ENCODE measurements around the gene MARCHF6. TPM values are rescaled to one million over a fixed set of nuclear protein-coding genes. Genes with fewer than 3 reads are reported as not detected.

The MARCHF6 gene
- total and polyA plus RNA-seq, 9 of the 15 experiments (the other 6 are each of a cell fraction or from before 2014, with no cell fraction given), result 74.1 to 456 (median 116) TPM

DNA sequence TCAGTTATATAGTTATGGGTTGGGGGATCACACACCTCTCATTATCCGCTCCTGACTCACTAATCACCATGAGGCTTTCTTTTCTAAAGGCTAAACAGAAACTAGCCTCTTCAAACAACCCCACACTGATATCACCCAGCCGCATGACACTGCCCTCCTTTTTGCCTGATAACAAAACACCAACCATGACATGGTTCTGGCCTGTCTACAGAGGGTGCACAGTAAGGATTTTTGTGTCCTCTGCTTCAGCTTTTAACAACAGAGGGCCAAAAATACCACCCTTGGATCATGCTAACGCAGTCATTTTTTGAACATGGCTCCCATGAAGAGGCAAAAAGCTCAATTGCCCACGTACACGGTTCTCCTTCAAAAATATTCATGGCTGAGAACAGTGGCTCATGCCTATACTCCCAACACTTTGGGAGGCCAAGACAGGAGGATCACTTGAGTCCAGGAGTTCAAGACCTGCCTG is 49.8 kb upstream of the MARCHF6 start (continued):
- TF ChIP-seq, protein P1, sequence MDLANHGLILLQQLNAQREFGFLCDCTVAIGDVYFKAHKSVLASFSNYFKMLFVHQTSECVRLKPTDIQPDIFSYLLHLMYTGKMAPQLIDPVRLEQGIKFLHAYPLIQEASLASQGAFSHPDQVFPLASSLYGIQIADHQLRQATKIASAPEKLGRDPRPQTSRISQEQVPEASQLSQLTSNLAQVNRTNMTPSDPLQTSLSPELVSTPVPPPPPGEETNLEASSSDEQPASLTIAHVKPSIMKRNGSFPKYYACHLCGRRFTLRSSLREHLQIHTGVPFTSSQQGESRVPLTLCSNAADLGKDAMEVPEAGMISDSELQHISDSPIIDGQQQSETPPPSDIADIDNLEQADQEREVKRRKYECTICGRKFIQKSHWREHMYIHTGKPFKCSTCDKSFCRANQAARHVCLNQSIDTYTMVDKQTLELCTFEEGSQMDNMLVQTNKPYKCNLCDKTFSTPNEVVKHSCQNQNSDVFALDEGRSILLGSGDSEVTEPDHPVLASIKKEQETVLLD (IDR thresholded peaks at IDR 0.05), result peak; percentile 83
- TF ChIP-seq NFXL1 (CRISPR knock-in tag; IDR thresholded peaks at IDR 0.05) (peak; percentile 87), NR2C2 (CRISPR knock-in tag; IDR thresholded peaks at IDR 0.05) (no peak), NR2C2 (tag; IDR thresholded peaks at IDR 0.05) (peak; percentile 47; the same call in 1 of the 2 replicates), HNRNPK (IDR thresholded peaks at IDR 0.05; ENCODE audit: low read depth, low read length, poor library complexity, severe bottlenecking) (no peak), MYC (IDR thresholded peaks at IDR 0.05; ENCODE audit: low read depth, low read length) (peak; percentile 89), MYC (CRISPR knock-in tag; IDR thresholded peaks at IDR 0.05; ENCODE audit: borderline replicate concordance, low read depth) (0 out of 2 replicates have a peak, but pooled peaks have one; percentile 42), MEF2D (tag; conservative IDR thresholded peaks at IDR 0.05; ENCODE audit: low read depth) (peak; percentile 89), SETDB1 (IDR thresholded peaks at IDR 0.05; ENCODE audit: low read length) (no peak), MEIS2 (IDR thresholded peaks at IDR 0.05; ENCODE audit: partially characterized antibody) (no peak), ZNF263 (CRISPR knock-in tag; IDR thresholded peaks at IDR 0.05; ENCODE audit: borderline replicate concordance) (peak; percentile 36; the same call in 1 of the 2 replicates), NFYB (IDR thresholded peaks at IDR 0.05; ENCODE audit: extremely low read depth, insufficient read length) (no peak), SMARCC2 (IDR thresholded peaks at IDR 0.05; ENCODE audit: low read depth) (peak; percentile 73), BRCA1 (IDR thresholded peaks at IDR 0.05) (no peak), BRCA1 (CRISPR knock-in tag; IDR thresholded peaks at IDR 0.05) (no peak)
- TF ChIP-seq, protein P2, sequence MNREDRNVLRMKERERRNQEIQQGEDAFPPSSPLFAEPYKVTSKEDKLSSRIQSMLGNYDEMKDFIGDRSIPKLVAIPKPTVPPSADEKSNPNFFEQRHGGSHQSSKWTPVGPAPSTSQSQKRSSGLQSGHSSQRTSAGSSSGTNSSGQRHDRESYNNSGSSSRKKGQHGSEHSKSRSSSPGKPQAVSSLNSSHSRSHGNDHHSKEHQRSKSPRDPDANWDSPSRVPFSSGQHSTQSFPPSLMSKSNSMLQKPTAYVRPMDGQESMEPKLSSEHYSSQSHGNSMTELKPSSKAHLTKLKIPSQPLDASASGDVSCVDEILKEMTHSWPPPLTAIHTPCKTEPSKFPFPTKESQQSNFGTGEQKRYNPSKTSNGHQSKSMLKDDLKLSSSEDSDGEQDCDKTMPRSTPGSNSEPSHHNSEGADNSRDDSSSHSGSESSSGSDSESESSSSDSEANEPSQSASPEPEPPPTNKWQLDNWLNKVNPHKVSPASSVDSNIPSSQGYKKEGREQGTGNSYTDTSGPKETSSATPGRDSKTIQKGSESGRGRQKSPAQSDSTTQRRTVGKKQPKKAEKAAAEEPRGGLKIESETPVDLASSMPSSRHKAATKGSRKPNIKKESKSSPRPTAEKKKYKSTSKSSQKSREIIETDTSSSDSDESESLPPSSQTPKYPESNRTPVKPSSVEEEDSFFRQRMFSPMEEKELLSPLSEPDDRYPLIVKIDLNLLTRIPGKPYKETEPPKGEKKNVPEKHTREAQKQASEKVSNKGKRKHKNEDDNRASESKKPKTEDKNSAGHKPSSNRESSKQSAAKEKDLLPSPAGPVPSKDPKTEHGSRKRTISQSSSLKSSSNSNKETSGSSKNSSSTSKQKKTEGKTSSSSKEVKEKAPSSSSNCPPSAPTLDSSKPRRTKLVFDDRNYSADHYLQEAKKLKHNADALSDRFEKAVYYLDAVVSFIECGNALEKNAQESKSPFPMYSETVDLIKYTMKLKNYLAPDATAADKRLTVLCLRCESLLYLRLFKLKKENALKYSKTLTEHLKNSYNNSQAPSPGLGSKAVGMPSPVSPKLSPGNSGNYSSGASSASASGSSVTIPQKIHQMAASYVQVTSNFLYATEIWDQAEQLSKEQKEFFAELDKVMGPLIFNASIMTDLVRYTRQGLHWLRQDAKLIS (CRISPR knock-in tag; IDR thresholded peaks at IDR 0.05), result 0 out of 2 replicates have a peak, but pooled peaks have one; percentile 48
- TF ChIP-seq, protein P3, sequence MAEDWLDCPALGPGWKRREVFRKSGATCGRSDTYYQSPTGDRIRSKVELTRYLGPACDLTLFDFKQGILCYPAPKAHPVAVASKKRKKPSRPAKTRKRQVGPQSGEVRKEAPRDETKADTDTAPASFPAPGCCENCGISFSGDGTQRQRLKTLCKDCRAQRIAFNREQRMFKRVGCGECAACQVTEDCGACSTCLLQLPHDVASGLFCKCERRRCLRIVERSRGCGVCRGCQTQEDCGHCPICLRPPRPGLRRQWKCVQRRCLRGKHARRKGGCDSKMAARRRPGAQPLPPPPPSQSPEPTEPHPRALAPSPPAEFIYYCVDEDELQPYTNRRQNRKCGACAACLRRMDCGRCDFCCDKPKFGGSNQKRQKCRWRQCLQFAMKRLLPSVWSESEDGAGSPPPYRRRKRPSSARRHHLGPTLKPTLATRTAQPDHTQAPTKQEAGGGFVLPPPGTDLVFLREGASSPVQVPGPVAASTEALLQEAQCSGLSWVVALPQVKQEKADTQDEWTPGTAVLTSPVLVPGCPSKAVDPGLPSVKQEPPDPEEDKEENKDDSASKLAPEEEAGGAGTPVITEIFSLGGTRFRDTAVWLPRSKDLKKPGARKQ (CRISPR knock-in tag; IDR thresholded peaks at IDR 0.05), result no peak
- TF ChIP-seq, protein P4, sequence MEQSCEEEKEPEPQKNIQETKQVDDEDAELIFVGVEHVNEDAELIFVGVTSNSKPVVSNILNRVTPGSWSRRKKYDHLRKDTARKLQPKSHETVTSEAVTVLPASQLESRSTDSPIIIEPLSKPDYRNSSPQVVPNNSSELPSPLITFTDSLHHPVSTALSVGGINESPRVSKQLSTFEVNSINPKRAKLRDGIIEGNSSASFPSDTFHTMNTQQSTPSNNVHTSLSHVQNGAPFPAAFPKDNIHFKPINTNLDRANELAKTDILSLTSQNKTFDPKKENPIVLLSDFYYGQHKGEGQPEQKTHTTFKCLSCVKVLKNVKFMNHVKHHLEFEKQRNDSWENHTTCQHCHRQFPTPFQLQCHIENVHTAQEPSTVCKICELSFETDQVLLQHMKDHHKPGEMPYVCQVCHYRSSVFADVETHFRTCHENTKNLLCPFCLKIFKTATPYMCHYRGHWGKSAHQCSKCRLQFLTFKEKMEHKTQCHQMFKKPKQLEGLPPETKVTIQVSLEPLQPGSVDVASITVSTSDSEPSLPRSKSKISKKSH (CRISPR knock-in tag; IDR thresholded peaks at IDR 0.05), result no peak
